ENCODE results near the gene CNPY4.

Gene CNPY4

DNA sequence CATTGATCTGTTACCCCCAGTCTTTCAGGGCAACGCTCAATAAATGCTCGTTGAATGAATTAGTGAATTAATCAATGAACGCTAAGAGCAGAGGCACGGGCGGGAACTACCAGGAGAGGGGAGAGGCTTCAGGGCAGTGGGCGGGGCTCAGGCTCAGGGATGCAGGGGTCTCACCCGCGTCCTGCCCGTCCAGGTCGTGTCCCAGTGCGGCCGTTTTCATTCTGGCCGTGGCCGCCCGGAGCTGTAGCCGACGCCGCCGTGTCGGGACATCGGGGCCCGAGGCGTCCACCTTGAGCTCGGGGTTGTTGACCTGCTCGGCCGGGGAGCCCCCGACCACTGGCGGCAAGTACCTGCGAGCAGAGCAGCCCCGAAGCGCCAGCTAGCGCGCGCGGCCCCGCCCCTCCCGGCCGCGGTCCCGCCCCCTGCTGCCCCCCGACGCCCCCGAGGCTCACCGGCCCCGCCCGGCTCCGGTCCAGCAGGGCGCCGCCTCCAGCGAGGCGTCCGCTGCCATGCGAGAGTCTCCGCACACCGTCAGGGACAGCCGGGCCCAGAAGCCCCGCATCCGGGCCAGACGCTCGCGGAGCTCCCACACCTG lies 51.8 kb downstream of the CNPY4 start:
- TF ChIP-seq, protein P1, sequence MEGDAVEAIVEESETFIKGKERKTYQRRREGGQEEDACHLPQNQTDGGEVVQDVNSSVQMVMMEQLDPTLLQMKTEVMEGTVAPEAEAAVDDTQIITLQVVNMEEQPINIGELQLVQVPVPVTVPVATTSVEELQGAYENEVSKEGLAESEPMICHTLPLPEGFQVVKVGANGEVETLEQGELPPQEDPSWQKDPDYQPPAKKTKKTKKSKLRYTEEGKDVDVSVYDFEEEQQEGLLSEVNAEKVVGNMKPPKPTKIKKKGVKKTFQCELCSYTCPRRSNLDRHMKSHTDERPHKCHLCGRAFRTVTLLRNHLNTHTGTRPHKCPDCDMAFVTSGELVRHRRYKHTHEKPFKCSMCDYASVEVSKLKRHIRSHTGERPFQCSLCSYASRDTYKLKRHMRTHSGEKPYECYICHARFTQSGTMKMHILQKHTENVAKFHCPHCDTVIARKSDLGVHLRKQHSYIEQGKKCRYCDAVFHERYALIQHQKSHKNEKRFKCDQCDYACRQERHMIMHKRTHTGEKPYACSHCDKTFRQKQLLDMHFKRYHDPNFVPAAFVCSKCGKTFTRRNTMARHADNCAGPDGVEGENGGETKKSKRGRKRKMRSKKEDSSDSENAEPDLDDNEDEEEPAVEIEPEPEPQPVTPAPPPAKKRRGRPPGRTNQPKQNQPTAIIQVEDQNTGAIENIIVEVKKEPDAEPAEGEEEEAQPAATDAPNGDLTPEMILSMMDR (IDR thresholded peaks at IDR 0.05): no peak

DNA sequence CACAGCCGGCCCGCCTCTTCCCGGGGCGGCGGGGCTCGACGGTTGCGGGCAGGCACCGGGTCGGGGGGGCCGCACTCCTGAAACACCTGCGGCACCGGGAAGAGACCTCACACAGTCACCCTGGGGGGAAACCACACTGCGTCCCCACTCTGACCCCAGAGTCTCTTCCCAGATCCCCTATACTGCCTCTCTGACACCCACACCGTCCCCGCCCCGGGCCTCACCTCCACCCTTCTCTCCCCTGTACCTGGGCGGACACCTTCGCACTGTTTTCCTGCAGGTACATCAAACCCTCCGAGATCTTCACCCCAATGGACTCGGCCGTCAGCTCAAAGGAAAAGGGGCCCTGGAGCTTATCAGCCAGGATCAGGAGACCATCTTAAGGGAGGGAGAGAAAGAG lies 52.4 kb downstream of the CNPY4 start:
- TF ChIP-seq, protein P1 (IDR thresholded peaks at IDR 0.05): no peak

DNA sequence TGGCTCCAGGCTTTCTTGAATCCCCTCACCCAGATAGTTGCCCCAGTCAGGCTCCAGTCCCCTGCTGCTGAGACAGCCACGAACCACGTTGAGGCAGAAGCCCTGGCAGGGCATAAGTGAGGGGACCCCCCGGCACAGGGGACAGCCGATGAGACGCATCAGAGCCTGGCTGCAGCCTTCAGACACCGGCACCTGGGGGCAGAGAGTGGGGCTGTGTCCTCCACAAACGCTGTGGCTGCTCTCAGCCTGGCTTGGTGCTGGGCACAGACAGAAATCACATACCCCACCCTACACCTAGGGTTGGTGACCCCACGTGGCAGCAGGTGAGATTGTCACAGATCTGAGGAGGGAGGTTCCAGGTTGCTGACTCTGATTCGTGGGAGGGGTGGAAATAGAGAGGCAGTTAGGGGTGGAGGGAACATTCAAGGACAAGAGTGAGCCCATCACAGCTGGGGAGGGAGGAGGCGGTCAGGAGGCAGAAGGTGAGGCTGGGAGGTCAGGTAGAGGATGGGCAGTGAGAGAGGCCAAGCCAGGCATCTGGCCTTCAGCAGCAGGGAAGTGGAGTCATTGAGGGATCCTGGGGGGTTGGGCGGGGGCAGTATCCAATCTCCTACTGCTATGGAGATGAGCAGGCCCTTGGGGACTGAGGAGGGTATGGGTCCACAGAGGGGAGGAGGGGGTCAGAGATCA lies 54.5 kb downstream of the CNPY4 start:
- TF ChIP-seq, protein P1 (IDR thresholded peaks at IDR 0.05): no peak

DNA sequence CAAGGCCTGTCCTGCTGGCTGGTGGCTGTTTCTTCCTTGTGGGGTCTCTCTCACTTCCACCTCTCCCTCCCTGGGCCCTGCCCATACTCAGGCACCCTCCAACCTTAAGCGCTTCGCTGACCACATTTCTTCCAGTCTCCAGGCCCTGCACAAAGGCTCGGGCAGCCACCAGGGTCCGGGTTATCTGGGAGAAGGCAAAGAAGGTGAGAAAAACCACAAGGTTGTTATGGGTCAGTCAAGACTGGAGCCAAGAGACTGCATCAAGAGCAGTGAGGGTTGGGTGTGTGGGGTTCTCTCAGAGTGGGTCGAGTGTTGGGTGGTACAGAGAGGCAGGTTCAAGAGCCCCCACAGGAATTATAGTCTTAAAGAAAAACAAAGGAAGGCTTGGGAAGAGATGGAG lies 55.1 kb downstream of the CNPY4 start:
- TF ChIP-seq, protein P1 (IDR thresholded peaks at IDR 0.05): no peak

Measured in LNCAP (cell line).